Measurements from ENCODE around the gene TNRC18.
A peak's percentile ranks its signal among the peaks of the same experiment; 100 is the strongest.

TNRC18 gene

GRCh38 chr7:5428478-5429252, 5.0 kb upstream of the TNRC18 start:
- DNase-seq (ENCODE audit: low read depth), result peak; percentile 90

DNA sequence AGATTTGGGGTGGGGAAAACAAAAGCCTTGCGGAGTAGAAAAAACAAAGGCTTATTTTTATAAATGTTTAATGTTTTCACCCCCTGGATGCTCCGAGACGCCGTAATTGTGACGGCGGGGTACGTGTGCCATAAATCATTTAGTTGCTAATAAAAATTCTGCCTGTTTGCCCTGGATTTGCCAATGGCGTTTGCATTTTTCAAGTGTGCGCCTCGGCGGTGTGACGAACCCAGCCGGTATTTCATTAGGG, 2.5 kb upstream of the TNRC18 start:
- DNase-seq (ENCODE audit: low read depth), result peak; percentile 68

DNA sequence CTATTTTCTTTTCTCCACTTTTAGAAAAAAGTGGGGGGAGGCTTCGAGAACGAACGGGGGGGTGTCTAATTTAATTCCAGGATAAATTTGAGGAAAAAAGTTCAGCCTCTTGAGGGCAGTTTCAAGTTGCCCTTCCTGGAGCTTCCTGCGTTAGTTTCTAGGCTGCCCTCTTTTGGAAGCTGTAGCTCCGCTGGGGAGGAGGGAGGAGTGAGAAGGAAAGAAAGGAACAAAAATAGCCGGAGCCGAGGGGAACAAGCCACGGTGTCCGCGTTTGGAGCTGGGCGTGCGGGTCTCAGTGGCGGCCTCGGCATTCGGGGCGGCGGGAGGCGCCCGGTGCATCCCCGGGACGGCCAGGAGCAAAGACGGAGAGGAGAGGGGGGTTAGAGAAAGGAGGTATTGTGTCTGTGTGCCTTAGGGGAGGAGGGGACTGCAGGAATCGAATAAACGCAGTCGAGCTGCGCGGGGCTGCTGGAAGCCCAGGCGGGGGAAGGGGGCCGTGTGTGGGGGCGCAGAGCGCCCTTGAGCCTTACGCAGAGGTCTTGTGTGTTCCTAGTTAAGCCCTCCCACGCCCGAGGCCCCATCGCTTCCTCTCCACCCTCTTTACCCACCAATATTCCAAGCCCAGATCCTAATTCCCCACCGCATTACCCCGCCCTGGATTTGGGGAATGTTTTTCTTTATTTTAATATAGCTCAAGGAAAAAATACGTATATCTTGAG, 2.0 kb upstream of the TNRC18 start:
- DNase-seq (ENCODE audit: low read depth), result peak; percentile 90

- DNase-seq (ENCODE audit: low read depth), result no peak
Observed at GRCh38 chr7:5424749-5425506, 1.3 kb upstream of the TNRC18 start.

- DNase-seq (ENCODE audit: low read depth), result peak; percentile 99
Observed at GRCh38 chr7:5423976-5424748, 528 bp upstream of the TNRC18 start.

GRCh38 chr7:5422396-5423305, 983 bp downstream of the TNRC18 start:
- DNase-seq (ENCODE audit: low read depth), result no peak

GRCh38 chr7:5421714-5422395, 1.8 kb downstream of the TNRC18 start:
- DNase-seq (ENCODE audit: low read depth), result peak; percentile 63

DNA sequence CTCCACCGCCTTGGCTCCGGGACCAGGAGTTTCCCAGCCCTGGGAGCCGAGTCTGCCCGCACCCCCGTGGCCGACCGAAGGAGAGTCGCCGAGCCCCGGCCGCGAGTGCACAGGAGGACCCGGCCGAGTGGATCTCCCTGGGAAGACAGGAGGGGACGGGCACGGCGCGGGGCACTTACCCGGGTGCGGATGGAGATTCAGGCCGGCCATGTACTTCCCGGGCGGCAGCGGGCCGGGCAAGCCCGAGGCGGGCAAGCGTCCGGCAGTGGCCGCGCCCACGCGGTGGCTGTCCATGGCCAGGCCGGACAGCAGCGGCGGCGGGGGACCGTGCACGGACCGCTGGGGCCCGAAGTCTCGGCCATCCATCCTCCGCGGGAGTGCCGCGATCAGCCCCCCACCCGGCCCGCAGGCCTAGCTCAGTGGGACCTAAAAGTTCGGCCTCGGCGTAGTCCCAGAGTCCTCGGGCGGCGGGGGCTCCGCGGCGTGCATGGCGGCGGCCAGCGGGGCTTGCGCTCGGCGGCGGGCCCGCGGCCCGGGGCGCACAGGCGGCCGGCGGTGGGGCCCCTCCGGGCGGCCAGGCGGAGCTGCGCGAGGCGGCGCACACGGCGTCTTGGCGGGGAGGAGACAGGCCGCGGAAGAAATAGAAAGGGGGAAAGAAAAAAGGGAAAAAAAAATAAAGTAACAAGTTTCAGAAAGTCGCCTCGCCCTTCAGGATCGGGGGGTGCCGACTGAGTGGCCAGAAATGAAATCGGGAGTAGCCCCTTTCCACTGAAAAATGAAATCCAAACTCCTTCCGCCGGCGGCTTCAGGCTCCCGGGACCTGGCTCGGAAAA, 2.5 kb downstream of the TNRC18 start:
- DNase-seq (ENCODE audit: low read depth), result no peak

GRCh38 chr7:5420067-5420880, 3.4 kb downstream of the TNRC18 start:
- no peak for DNase-seq (ENCODE audit: low read depth)

DNA sequence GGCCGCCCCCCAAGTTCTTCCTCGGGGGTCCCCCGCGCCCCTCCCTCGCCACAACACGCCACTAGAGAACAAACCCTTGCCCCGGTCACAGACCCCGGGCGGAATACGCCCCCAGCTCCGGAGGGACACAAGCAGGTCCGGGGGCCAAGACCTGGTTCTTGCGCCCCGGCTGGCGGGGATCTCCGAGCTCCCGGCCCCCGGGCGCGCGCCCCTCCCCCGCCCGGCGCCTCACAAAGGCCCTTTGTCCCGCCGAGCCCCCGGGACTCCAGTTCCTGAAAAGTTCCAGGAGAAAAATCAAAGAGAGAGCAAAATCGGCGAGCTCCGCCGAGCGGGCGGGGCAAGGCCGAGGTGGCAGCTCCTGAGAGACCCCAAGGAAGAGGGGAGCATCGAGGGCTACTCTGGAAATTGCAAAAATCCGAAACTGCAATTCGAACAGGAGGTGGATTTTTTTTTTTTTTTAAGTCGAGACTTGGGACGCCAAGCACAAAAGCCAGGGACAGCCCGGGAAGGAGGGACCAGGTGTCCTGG, 4.0 kb downstream of the TNRC18 start:
- no peak for DNase-seq (ENCODE audit: low read depth)

DNA sequence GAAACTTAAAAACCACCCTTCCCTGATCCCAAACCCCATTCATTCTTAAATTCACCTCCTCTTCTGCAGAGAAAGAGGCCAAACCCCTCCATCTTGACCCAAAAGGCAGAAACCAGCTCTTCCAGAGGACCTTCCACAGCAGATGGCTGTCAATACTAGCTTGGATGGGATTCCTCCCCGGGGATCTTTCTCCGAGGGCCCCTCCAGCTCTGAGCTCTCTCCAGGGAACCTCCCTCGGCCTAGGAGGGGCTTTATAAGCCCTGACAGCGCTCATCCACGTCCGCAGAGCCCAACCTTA, 5.4 kb downstream of the TNRC18 start:
- no peak for DNase-seq (ENCODE audit: low read depth)

- peak; percentile 92 for DNase-seq (ENCODE audit: low read depth)
Observed at GRCh38 chr7:5417106-5418071, 6.2 kb downstream of the TNRC18 start.

DNA sequence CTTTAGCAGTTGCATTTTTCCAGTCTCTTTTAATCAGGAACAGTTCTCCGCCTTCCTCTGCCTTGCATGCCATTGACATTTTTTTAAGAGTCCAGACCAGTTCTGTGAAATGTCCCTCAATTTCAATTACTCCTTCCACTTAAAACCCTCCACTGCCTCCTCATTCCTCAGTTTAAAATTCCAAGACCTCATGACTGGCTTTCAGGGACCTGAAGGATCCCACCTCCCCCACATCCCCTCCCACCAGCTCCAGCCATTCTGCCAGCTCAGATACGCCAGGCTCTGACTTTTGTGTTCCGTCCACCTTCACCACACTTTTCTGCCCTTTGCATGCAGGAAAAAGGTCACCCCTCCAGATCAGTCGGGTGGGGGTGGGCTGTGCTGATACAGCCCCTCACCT, 8.7 kb downstream of the TNRC18 start:
- peak; percentile 45 for DNase-seq (ENCODE audit: low read depth)

- DNase-seq (ENCODE audit: low read depth), result no peak
Observed at GRCh38 chr7:5413449-5413786, 10.2 kb downstream of the TNRC18 start.

- DNase-seq (ENCODE audit: low read depth), result peak; percentile 92
Observed at GRCh38 chr7:5408777-5409176, 14.9 kb downstream of the TNRC18 start.

DNA sequence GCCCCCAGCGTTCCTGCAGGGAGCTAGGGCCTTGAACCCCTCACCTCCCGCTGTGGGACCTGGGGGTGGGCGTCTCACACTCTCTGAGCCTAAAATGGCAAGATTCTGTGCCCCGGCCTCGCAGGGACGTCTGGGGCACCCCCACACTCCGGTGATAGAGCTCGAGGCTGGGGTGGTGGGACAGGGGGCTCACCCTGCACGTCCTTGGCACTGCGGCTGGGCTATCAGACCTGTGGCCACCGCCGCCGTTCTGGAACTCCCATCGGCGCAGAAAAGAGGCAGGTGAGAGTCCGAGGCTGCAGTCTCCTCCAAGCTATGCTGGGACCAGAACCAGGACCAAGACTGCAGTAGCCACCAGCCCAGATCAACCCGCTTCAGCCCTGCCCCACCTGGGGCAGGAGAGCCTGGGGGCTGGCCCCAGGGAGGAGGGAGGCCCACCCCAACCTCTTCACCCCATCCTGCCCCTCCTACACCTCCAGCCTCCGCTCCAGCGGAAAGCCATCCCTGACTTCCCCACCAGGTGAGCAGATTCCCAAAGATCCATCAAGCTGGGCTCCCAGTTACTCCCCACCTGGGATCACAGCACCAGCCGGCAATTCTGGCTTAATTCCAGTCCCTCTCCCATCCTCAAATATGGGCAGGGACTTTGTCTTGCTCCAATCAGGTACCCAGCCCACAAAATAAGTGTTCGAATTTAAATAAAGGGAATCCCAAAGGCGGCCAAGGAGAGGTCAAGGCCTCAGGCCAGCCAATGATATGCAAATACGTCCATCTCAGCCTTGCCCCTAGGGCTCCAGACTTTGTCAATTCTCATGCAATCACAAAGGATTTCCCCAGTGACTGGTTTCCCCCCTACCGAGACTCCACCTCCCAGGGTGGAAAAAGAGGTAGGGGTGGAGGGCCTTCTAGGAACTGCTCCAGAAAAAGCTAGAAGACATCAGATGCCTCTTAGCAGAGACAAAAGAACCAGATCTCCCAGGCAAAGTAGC, 16.4 kb downstream of the TNRC18 start:
- no peak for DNase-seq (ENCODE audit: low read depth)

DNA sequence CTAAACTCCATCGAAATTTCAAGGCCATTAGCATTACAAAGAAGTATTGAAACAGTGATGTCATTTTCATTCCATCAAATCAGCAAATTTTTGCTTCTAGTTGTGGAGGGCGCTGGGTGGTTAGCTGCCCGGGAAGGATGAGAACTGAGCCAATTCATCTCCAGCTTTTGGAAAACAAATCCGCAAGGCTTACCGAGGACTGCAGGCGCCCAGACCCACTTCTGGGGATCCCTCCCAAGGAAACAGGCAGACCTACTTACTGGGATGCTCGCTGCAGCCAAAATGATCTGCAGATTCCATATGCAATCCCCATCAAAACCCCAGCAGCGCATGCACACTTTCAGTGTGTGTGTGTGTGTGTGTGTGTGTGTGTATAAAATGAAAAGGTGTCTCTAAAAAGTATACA, 19.2 kb downstream of the TNRC18 start:
- DNase-seq (ENCODE audit: low read depth), result no peak
